DOHH2 (cell line): Measurements from ENCODE around the gene PTPN2.
"Not testable (repeated sequence)": the region's sequence is repeated elsewhere in the genome, so short reads cannot be mapped to it uniquely, and the experiment has no call there.

Experiments
- H3F3A ChIP-seq: fragments of 200-600 bp; sonication (generic), shearing (Covaris generic); 2 replicates; pipeline ENCODE4 v1.6.0; 2016; ENCODE audit warnings: antibody characterized with exemption, mild to moderate bottlenecking; ENCODE audit not compliant: control insufficient read depth, insufficient read depth
- H3K27ac ChIP-seq: fragments of 200-600 bp; sonication (generic); 2 replicates; pipeline ENCODE4 v1.5.1; 2014; ENCODE audit warnings: low read depth, mild to moderate bottlenecking, low read length, moderate library complexity
- H3K27me3 ChIP-seq: fragments of 200-600 bp; sonication (generic); 2 replicates; pipeline ENCODE4 v1.6.1; 2014; ENCODE audit warnings: mild to moderate bottlenecking, low read length, mixed read lengths; ENCODE audit not compliant: control insufficient read depth
- H3K36me3 ChIP-seq: fragments of 200-600 bp; sonication (generic); 2 replicates; pipeline ENCODE4 v1.6.1; 2014; ENCODE audit warnings: mild to moderate bottlenecking, low read length, moderate library complexity, mixed read lengths; ENCODE audit not compliant: control insufficient read depth
- H3K4me1 ChIP-seq: fragments of 200-600 bp; sonication (generic); 2 replicates; pipeline ENCODE4 v1.6.1; 2014; ENCODE audit warnings: mild to moderate bottlenecking, low read length, mixed read lengths; ENCODE audit not compliant: control insufficient read depth
- H3K4me2 ChIP-seq: fragments of 200-600 bp; sonication (generic); 2 replicates; pipeline ENCODE4 v1.6.0; 2014; ENCODE audit warnings: mild to moderate bottlenecking, low read length, moderate library complexity
- H3K4me3 ChIP-seq: fragments of 200-600 bp; sonication (generic); 2 replicates; pipeline ENCODE4 v1.5.1; 2014; ENCODE audit warnings: mild to moderate bottlenecking, low read length, mixed read lengths
- H3K79me2 ChIP-seq: fragments of 200-600 bp; sonication (generic); 2 replicates; pipeline ENCODE4 v1.6.1; 2014; ENCODE audit warnings: mild to moderate bottlenecking, low read length, mixed read lengths; ENCODE audit not compliant: control insufficient read depth
- H3K9me2 ChIP-seq: fragments of 200-600 bp; sonication (generic); replicated peaks from 2 replicates; pipeline ENCODE4 v1.6.1; 2014; ENCODE audit warnings: mild to moderate bottlenecking, low read length, mixed read lengths; ENCODE audit not compliant: control insufficient read depth
- H3K9me3 ChIP-seq: fragments of 200-600 bp; sonication (generic); 2 replicates; pipeline ENCODE4 v1.6.1; 2014; ENCODE audit warnings: antibody characterized with exemption, low read length, mixed read lengths; ENCODE audit not compliant: control insufficient read depth, insufficient read depth
- H4K20me1 ChIP-seq: fragments of 200-600 bp; sonication (generic); 2 replicates; pipeline ENCODE4 v1.6.0; 2014; ENCODE audit warnings: low read depth, mild to moderate bottlenecking, antibody characterized with exemption, low read length, moderate library complexity; ENCODE audit not compliant: control insufficient read depth, insufficient read depth
- EZH2phosphoT487 ChIP-seq: fragments of 200-600 bp; sonication (generic); IDR thresholded peaks from 2 replicates; pipeline ENCODE4 v1.6.1; 2017; ENCODE audit warnings: borderline replicate concordance, mild to moderate bottlenecking, antibody characterized with exemption, low read length, moderate library complexity, mixed read lengths
- TF ChIP-seq, protein P1 (sequence below): fragments of 200-600 bp; sonication (generic); IDR thresholded peaks from one replicate; pipeline ENCODE4 v1.5.1; 2014; ENCODE audit warnings: antibody characterized with exemption, mild to moderate bottlenecking, low read depth, low read length; ENCODE audit not compliant: poor library complexity, severe bottlenecking

The PTPN2 gene

DNA sequence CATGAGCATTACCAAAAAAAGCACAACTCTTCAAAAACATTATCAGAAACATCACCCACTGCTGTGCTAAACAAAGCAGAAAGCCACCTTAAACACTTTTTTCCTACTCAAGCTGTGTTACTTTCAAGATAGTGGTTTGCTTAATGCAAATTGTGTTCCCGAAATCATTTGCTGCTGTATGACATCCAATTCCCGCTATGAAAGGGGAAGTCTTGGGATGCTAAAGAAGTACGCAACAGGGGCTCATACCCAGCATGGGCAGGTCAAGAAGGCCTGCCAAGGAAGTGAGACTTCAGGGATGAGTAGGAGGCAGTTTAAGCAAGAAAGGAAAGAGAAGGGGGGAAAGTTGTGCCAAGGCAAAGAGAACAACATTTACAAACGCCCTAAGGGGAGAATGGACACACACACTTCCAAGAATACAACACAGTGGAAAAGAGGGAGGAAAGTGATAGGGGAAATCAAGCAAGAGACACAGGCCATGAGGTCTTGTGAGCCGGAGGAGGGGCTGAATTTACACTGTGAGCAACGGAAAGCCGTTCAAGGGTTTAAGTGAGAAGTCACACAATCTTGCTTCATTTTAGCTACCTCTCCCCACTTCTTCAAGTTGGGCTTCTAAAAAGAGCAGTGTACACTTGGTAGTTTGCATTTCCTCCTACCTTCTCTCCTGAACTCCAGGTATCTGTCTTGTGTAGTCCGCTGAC, 4.0 kb downstream of the PTPN2 start:
- no peak for TF ChIP-seq EZH2phosphoT487
- TF ChIP-seq, protein P1, sequence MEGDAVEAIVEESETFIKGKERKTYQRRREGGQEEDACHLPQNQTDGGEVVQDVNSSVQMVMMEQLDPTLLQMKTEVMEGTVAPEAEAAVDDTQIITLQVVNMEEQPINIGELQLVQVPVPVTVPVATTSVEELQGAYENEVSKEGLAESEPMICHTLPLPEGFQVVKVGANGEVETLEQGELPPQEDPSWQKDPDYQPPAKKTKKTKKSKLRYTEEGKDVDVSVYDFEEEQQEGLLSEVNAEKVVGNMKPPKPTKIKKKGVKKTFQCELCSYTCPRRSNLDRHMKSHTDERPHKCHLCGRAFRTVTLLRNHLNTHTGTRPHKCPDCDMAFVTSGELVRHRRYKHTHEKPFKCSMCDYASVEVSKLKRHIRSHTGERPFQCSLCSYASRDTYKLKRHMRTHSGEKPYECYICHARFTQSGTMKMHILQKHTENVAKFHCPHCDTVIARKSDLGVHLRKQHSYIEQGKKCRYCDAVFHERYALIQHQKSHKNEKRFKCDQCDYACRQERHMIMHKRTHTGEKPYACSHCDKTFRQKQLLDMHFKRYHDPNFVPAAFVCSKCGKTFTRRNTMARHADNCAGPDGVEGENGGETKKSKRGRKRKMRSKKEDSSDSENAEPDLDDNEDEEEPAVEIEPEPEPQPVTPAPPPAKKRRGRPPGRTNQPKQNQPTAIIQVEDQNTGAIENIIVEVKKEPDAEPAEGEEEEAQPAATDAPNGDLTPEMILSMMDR: no peak
- Histone ChIP-seq H3K27me3 (no peaks in the 10 kb centered on the region), H3K9me2 (no peaks in the 10 kb centered on the region), H3F3A (peaks cover 10% of the 10 kb centered on the region), H3K4me1 (peaks cover 59% of the 10 kb centered on the region), H3K36me3 (peaks cover 14% of the 10 kb centered on the region; the same call in 1 of the 2 replicates), H3K79me2 (peaks cover 89% of the 10 kb centered on the region), H4K20me1 (peaks cover 27% of the 10 kb centered on the region), H3K9me3 (no peaks in the 10 kb centered on the region), H3K4me2 (peak overlapping the region; percentile 74), H3K27ac (peak overlapping the region; percentile 16), H3K4me3 (peak overlapping the region; percentile 53)

DNA sequence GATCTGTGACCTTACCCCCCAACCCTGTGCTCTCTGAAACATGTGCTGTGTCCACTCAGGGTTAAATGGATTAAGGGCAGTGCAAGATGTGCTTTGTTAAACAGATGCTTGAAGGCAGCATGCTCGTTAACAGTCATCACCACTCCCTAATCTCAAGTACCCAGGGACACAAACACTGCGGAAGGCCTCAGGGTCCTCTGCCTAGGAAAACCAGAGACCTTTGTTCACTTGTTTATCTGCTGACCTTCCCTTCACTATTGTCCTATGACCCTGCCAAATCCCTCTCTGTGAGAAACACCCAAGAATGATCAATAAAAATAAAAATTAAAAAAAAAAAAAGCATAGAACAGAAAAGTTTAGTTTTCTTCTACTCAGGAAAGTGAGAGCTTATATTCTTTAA, 9.0 kb downstream of the PTPN2 start:
- peaks cover 68% of the 10 kb centered on the region for H3K79me2 ChIP-seq
- not testable (repeated sequence) for H3K27me3 ChIP-seq, H3K27ac ChIP-seq, H3F3A ChIP-seq, H3K36me3 ChIP-seq, H3K4me3 ChIP-seq, H3K9me2 ChIP-seq, H4K20me1 ChIP-seq, H3K4me2 ChIP-seq, H3K9me3 ChIP-seq
- H3K4me1 ChIP-seq: peaks cover 24% of the 10 kb centered on the region

DNA sequence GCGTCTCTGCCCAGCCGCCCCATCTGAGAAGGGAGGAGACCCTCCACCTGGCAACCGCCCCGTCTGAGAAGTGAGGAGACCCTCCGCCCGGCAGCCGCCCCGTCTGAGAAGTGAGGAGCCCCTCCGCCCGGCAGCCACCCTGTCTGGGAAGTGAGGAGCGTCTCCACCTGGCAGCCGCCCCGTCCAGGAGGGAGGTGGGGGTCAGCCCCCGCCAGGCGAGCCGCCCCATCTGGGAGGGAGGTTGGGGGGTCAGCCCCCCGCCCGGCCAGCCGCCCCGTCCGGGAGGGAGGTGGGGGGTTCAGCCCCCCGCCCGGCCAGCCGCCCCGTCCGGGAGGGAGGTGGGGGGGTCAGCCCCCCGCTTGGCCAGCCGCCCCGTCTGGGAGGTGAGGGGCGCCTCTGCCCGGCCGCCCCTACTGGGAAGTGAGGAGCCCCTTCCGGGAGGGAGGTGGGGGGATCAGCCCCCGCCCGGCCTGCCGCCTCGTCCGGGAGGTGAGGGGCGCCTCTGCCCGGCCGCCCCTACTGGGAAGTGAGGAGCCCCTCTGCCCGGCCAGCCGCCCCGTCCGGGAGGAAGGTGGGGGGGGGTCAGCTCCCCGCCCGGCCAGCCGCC, 10.0 kb downstream of the PTPN2 start:
- not testable (repeated sequence) for H3F3A ChIP-seq, H3K4me2 ChIP-seq, H3K4me3 ChIP-seq, H3K36me3 ChIP-seq, H3K27ac ChIP-seq, H3K9me3 ChIP-seq, H3K27me3 ChIP-seq, H4K20me1 ChIP-seq, H3K9me2 ChIP-seq
- peaks cover 15% of the 10 kb centered on the region for H3K4me1 ChIP-seq
- H3K79me2 ChIP-seq: peaks cover 64% of the 10 kb centered on the region

DNA sequence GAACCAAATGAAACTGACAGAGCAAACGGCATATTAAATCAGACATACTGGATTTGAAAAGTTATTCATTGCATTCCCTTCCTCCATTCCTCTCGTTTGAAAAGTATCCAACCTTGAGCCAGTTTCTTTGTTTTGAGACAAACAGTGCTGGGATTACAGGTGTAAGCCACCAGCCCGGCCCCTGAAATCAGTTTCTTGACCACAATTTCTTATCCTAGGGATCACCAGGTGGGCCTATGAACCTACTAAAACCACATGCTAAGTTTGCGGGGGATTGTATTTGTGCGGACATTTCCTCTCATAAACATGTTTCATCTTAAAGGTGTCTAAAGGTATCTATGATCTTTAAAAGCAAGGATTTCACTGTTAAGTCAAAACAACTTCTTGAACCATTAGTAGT, 11.6 kb downstream of the PTPN2 start:
- no peaks in the 10 kb centered on the region for H3K27me3 ChIP-seq
- H3K27ac ChIP-seq: no peak overlapping the region
- peaks cover 10% of the 10 kb centered on the region; the same call in 1 of the 2 replicates for H3K4me1 ChIP-seq
- no peak for TF ChIP-seq EZH2phosphoT487
- TF ChIP-seq, protein P1: no peak
- H4K20me1 ChIP-seq: no peaks in the 10 kb centered on the region
- H3K79me2 ChIP-seq: peaks cover 57% of the 10 kb centered on the region
- H3K4me2 ChIP-seq: no peak overlapping the region
- H3F3A ChIP-seq: no peaks in the 10 kb centered on the region
- no peaks in the 10 kb centered on the region for H3K9me2 ChIP-seq
- no peaks in the 10 kb centered on the region for H3K9me3 ChIP-seq
- peaks cover 4% of the 10 kb centered on the region; the same call in 1 of the 2 replicates for H3K36me3 ChIP-seq
- no peak overlapping the region for H3K4me3 ChIP-seq
